ENCODE data around the gene SLC16A11.
"Not testable (repeated sequence)": the region's sequence is repeated elsewhere in the genome, so short reads cannot be mapped to it uniquely, and the experiment has no call there.

The SLC16A11 gene

GRCh38 chr17:7058831-7059447 is 15.0 kb upstream of the SLC16A11 start:
- DNase-seq (ENCODE audit: low read depth, low spot score), result no peak

GRCh38 chr17:7056386-7056785 is 12.5 kb upstream of the SLC16A11 start:
- DNase-seq (ENCODE audit: low read depth, low spot score), result peak; percentile 71

- not testable (repeated sequence) for DNase-seq (ENCODE audit: low read depth, low spot score)
Measured at GRCh38 chr17:7050583-7050982, 6.7 kb upstream of the SLC16A11 start.

GRCh38 chr17:7048968-7049367 is 5.1 kb upstream of the SLC16A11 start:
- DNase-seq (ENCODE audit: low read depth, low spot score), result no peak

- DNase-seq (ENCODE audit: low read depth, low spot score), result no peak
Measured at GRCh38 chr17:7047566-7047965, 3.7 kb upstream of the SLC16A11 start.

GRCh38 chr17:7046725-7047397 is 3.0 kb upstream of the SLC16A11 start:
- DNase-seq (ENCODE audit: low read depth, low spot score), result not testable (repeated sequence)

GRCh38 chr17:7046127-7046724 is 2.3 kb upstream of the SLC16A11 start:
- no peak for DNase-seq (ENCODE audit: low read depth, low spot score)

GRCh38 chr17:7045492-7046126 is 1.7 kb upstream of the SLC16A11 start:
- DNase-seq (ENCODE audit: low read depth, low spot score), result peak; percentile 82

- no peak for DNase-seq (ENCODE audit: low read depth, low spot score)
Measured at GRCh38 chr17:7043182-7043496, 753 bp downstream of the SLC16A11 start.

- DNase-seq (ENCODE audit: low read depth, low spot score), result no peak
Measured at GRCh38 chr17:7042501-7043181, 1.3 kb downstream of the SLC16A11 start.

GRCh38 chr17:7041607-7042500 is 2.0 kb downstream of the SLC16A11 start:
- no peak for DNase-seq (ENCODE audit: low read depth, low spot score)

- DNase-seq (ENCODE audit: low read depth, low spot score), result no peak
Measured at GRCh38 chr17:7039832-7040231, 4.1 kb downstream of the SLC16A11 start.

- no peak for DNase-seq (ENCODE audit: low read depth, low spot score)
Measured at GRCh38 chr17:7038025-7038862, 5.6 kb downstream of the SLC16A11 start.

GRCh38 chr17:7035591-7036368 is 8.1 kb downstream of the SLC16A11 start, which contains the start of gene SLC16A13:
Gene SLC16A13, plus strand, starts transcription at chr17:7036015. Its CDS starts 368 bp downstream, at chr17:7036383.
- peak; percentile 96 for DNase-seq (ENCODE audit: low read depth, low spot score)

- DNase-seq (ENCODE audit: low read depth, low spot score), result no peak
Measured at GRCh38 chr17:7034955-7035590, 8.8 kb downstream of the SLC16A11 start.

GRCh38 chr17:7029659-7030058 is 14.2 kb downstream of the SLC16A11 start:
- no peak for DNase-seq (ENCODE audit: low read depth, low spot score)

GRCh38 chr17:7029096-7029495 is 14.8 kb downstream of the SLC16A11 start:
- no peak for DNase-seq (ENCODE audit: low read depth, low spot score)

GRCh38 chr17:7027335-7027734 is 16.6 kb downstream of the SLC16A11 start:
- DNase-seq (ENCODE audit: low read depth, low spot score), result no peak
